Femur (tissue), 1 donor: ENCODE results near the gene COL20A1.

Source experiments
- DNase-seq: peaks from one replicate; pipeline ENCODE4 v3.0.0-alpha.2; 2017

Gene COL20A1

DNA sequence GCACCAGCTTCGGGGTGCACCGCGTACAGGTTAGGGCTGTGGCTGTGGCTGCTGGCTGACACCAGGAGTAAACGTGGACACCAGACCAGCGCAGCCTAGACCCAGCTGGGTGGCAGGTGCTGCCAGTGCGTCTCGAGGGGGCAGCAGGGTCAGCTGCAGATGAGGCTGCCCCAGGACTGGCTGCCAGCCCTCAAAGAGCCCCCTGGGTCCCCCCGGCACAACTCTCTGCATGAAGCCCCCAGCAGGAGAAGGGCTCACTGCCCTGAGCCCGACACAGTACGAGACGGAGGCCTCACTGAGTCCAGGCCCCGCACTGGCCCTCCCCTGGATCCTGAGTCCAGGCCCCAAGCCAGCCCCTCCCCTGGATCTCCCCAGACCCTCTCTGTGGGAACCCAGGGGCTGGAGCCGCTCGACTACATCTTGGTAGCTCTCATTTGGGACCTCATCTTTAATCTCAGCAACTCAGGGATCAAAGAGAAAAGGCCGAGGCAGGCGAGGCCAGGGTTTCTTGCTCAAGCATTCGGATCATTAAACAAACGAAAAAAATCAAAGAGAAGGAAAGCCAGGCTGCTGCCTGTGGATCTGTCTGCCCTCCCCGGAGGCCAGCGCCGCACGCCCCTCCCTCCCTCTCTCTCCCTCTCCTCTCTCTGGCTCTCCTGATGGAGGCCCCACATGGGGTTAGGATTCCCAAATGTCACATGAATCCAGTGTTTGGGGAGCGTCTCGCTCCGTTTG, 31.8 kb upstream of the COL20A1 start:
- DNase-seq, result no peak

DNA sequence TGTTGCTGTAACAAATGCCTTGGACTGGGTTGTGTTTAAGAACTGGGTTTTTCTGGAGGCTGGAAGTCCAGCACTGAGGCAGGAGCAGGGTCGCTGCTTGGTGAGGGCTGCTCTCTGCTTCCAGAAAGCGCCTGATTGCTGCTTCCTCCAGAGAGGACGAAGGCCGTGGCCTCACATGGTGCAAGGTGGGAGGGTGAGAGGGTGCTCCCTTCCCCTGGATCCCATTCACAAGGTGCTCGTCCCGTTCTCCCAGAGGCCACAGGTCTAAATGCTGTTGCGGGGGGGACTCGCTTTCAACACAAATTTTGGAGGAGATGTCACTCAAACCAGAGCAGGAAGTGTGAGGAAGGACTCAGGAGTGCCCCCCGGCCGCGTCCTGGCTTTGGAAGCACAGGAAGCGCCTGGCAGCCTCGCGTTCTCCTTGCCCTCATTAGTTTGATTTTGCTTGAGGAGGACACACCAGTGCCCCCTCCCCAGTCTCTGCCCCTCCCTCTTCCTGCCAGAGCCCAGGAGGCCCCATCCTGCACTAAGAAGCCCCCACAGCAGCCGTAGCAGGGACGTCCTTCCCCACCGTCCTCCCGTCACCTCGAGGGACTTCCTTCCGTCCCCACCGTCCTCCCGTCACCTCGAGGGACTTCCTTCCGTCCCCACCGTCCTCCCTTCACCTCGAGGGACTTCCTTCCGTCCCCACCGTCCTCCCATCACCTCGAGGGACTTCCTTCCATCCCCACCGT, 31.0 kb upstream of the COL20A1 start:
- DNase-seq, result no peak

- no peak for DNase-seq
Observed at GRCh38 chr20:63262836-63263235, 30.1 kb upstream of the COL20A1 start.

GRCh38 chr20:63264000-63264399, 29.0 kb upstream of the COL20A1 start:
- DNase-seq, result no peak

DNA sequence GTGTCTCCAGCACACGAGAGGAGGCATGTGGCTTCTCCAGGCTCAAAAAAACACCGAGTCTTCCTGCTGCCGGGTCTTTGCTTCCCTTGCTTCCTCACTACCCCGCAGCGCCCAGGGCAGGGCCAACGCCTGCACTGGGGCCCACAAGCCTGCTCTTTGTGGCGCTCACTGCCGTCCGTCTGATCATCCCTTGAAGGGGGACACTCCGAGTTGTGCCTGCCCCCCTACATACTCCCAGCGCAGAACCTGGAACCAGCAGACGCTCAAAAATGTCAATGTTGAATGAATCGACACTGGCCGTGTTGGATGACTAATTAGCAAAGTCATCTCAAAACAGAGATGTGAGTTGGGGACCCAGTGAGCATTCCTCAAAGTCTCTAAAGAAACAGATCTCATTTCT, 28.5 kb upstream of the COL20A1 start:
- no peak for DNase-seq

DNA sequence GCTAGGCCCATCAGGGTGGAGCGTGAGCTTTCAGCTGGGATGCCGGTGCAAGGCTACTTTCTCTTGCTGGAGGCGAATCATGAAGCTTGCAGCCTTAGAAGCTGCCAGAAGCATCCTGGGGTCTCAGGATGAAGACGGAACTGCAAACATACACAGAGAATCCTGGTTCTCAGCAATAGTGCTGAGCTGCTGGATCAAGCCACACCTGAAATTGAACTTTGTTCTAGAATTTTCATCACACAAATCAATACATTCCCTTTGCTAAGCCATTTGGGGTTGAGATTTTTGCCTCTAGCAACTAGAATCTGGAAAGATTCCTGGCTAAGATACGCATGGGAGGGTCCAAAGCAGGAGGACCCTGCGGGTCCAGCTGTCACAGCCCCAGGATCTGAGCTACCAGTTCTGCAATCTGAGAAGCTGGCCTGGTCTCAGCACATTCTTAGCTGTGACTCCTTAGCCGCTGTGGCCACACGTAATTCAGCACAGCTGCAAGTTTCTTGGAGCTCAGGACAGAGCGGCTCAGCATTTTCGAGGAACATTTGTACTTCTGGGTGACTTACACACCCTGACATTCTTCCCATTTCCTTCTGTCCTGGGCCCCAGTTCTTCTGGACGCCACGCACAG, 27.0 kb upstream of the COL20A1 start:
- peak; percentile 84 for DNase-seq

GRCh38 chr20:63267691-63268090, 25.3 kb upstream of the COL20A1 start:
- no peak for DNase-seq

- no peak for DNase-seq
Observed at GRCh38 chr20:63268256-63268655, 24.7 kb upstream of the COL20A1 start.

DNA sequence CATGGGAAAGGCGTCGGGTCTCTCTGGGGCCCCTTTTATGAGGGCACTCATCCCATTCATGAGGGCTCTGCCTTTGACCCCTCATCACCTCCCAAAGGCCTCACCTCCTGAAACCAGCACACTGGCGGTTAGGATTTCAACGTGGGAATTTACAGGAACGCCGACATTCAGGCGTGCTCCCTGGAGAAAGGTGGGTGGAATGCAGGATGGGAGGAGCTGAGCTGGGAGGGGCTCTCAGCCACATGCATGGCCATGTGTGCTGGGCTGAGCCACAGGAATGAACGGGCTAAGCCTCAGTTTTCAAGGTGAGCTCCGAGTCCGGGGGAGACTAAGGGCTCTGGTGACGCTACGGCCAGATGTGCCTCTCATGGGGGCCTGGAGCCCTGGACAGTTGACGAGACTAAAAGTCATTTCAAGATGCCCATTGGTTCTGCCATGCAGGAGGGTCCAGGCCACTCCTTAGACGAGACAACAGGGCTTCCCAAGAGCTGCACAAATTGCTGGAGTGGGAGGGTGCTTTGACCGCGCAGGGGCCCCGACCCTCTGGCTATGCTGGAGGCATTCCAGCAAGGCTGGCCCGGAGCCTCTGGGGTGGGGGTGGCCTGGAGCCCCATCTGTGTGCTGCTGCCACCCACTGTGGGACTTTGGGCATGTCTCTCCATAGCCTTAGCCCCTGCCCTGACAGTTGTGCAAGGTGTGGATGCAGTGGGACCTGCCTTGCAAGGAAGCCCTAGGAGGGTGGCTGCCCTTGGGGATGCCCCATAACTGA, 24.1 kb upstream of the COL20A1 start:
- no peak for DNase-seq

- DNase-seq, result no peak
Observed at GRCh38 chr20:63269724-63270123, 23.3 kb upstream of the COL20A1 start.

DNA sequence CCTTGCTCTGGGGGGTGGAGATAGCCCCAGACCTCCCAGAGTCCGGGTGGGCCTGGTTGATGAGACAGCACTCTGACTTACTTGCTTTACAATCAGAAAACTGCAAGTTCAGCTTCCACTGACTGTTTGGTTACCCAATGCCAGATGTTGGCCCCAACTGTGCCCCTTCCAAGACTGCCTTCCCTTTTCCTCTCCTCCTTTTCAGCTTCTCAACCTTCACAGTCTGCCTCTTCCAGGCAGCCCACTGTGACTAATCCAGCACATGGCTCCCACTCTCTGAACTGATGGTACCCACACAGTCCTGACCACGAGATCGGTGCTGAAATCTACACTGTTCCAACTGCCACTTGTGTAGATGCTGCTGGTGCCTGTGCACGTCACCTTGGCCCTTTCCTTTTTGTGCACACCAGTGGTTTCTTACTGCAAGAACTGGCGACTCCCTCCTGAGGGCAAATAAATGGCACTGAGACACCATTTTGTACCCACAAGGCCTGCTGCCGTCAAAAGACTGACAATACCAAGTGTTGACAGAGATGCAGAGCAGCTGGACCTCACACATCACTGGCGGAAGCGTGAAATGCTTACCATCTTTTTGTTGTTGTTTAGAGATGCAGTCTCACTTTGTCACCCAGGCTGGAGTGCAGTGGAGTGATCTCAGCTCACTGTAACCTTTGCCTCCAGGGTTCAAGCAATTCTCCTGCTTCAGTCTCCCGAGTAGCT, 22.2 kb upstream of the COL20A1 start:
- DNase-seq, result no peak

- DNase-seq, result peak; percentile 96
Observed at GRCh38 chr20:63272105-63273058, 20.6 kb upstream of the COL20A1 start, which contains the start of gene ARFGAP1. Gene ARFGAP1 (plus strand): TSS chr20:63272813. CDS start chr20:63275581, 2,768 bp downstream.

DNA sequence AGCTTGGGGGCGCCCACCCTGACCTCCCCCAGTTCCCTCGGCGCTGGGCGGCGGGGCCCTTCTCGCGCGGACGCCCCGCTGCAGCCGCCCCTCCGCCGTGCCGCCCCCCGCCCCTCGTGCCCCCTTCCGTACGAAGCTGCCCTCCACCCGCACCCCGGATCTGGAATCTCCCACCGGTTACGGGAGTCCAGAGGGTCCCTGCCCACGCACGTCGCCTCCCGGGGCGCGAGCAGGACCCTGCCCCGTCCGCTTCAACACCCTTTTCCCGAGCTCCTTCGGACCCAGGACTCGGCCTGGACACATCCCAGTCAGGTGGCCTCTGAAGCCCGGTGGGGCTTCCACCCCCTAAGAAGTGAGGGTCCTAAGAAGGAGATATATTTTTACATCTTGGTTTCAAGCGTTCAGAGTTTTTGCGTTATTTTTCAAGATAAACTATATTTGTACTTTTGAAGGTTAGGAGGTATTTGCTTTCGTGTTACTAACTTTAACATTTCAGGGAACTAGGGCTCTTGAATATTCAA, 19.9 kb upstream of the COL20A1 start:
- no peak for DNase-seq

- no peak for DNase-seq
Observed at GRCh38 chr20:63273635-63274380, 19.2 kb upstream of the COL20A1 start.

DNA sequence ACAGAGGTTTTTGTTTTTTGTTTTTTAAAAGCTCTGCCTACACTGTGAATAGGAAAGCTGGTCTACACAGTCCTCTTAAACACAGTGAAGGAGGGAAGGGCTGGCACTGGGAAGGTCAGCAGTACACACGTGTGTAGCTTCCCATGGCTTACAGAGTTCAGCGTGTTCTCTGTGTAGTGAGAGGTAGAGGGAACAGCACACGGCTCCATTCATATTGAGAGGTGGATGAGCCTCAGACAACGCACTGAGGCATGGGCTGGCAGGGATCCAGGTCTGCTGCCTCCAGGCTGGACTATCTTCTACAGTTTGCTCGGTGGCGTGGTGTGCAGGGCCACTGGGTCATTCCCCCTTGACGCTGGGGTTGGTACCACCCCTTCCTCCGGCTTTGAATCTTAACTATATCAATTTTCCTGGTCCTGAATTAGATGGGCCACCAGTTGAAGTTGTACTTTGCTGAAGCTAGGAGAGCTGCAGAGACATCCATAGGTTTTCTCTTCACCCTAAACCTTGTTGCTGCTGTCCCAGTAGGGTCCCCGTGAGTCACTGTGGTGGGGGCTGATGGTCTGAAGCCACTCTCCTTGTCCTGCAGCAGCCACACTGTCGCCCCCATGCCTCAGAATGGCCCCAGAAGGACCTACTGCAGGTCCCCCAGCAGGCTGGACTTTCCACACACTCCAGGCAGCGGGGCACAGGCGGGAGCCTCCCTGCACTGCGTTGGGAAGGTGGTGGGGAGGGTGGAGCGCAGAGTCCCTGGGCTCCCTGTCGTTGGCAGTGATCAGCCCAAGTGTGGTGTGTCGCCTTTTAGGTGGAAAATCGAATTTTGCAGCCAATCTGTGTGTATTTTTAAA, 18.4 kb upstream of the COL20A1 start:
- no peak for DNase-seq

- DNase-seq, result no peak
Observed at GRCh38 chr20:63275825-63276224, 17.2 kb upstream of the COL20A1 start.

GRCh38 chr20:63276956-63277355, 16.0 kb upstream of the COL20A1 start:
- DNase-seq, result no peak

- no peak for DNase-seq
Observed at GRCh38 chr20:63277466-63278272, 15.3 kb upstream of the COL20A1 start.
